Measurements from ENCODE around the gene NRCAM. TPM values are rescaled to one million over a fixed set of nuclear protein-coding genes. Genes with fewer than 3 reads are reported as not detected.

NRCAM gene
- total and polyA plus RNA-seq, 4 donors = 0.17 to 3.2 (median 0.64) TPM

- H3K9me3 ChIP-seq (ENCODE audit: control insufficient read depth in 4 of 4, low read length in 3 of 4) = no peaks in the 10 kb centered on the region
- no peak overlapping the region for H3K27ac ChIP-seq (ENCODE audit: low read depth in 1 of 2, low read length in 2 of 2)
- H3K4me3 ChIP-seq (ENCODE audit: low read depth in 1 of 3, low read length in 3 of 3) = no peak overlapping the region
- H3K27me3 ChIP-seq (ENCODE audit: control insufficient read depth in 4 of 4, insufficient read depth in 4 of 4, low read length in 3 of 4) = no peaks in the 10 kb centered on the region
- no peaks in the 10 kb centered on the region for H3K4me1 ChIP-seq (ENCODE audit: control insufficient read depth in 4 of 4, insufficient read depth in 4 of 4, low read length in 3 of 4)
- no peak overlapping the region for H3K9ac ChIP-seq (ENCODE audit: low read depth in 1 of 2, low read length in 2 of 2)
- no peak for DNase-seq (ENCODE audit: low spot score)
- H3K36me3 ChIP-seq (ENCODE audit: control insufficient read depth in 4 of 4, insufficient read depth in 3 of 4, low read depth in 1 of 4, low read length in 3 of 4) = no peaks in the 10 kb centered on the region
- no peak for TF ChIP-seq RXRA (IDR thresholded peaks at IDR 0.05)
- no peak for TF ChIP-seq TAF1 (conservative IDR thresholded peaks at IDR 0.05)
- no peak for TF ChIP-seq GABPA (IDR thresholded peaks at IDR 0.05 in 1 of 2, conservative IDR thresholded peaks at IDR 0.05 in 1 of 2)
- peak in 1 of 2 donors; percentile 9 for TF ChIP-seq RAD21 (IDR thresholded peaks at IDR 0.05)
- no peak for TF ChIP-seq REST (IDR thresholded peaks at IDR 0.05)
- TF ChIP-seq FOXA1 (IDR thresholded peaks at IDR 0.05) = no peak
- TF ChIP-seq CTCF (IDR thresholded peaks at IDR 0.05; ENCODE audit: low read depth, low read length, missing input control) = peak; percentile 3
- WGBS = 79% methylated on average over 5 of the region's 5 CpGs
These were observed 71.3 kb downstream of the NRCAM start for GRCh38 chr7:108384716-108385483.

- Histone ChIP-seq H3K4me1 (ENCODE audit: control insufficient read depth in 4 of 4, insufficient read depth in 4 of 4, low read length in 3 of 4) (no peaks in the 10 kb centered on the region), H3K4me3 (ENCODE audit: low read depth in 1 of 3, low read length in 3 of 3) (no peak overlapping the region), H3K9me3 (ENCODE audit: control insufficient read depth in 4 of 4, low read length in 3 of 4) (no peaks in the 10 kb centered on the region), H3K27me3 (ENCODE audit: control insufficient read depth in 4 of 4, insufficient read depth in 4 of 4, low read length in 3 of 4) (no peaks in the 10 kb centered on the region), H3K36me3 (ENCODE audit: control insufficient read depth in 4 of 4, insufficient read depth in 3 of 4, low read depth in 1 of 4, low read length in 3 of 4) (no peaks in the 10 kb centered on the region), H3K27ac (ENCODE audit: low read depth in 1 of 2, low read length in 2 of 2) (no peak overlapping the region), H3K9ac (ENCODE audit: low read depth in 1 of 2, low read length in 2 of 2) (no peak overlapping the region)
- DNase-seq (ENCODE audit: low spot score) = no peak
- no peak for TF ChIP-seq TAF1 (conservative IDR thresholded peaks at IDR 0.05)
- no peak for TF ChIP-seq SP1 (IDR thresholded peaks at IDR 0.05)
- TF ChIP-seq FOXA2 (IDR thresholded peaks at IDR 0.05) = no peak
- TF ChIP-seq NR2F2 (IDR thresholded peaks at IDR 0.05) = no peak
- TF ChIP-seq CTCF (IDR thresholded peaks at IDR 0.05; ENCODE audit: low read depth, low read length, missing input control) = no peak
- no peak for TF ChIP-seq GABPA (IDR thresholded peaks at IDR 0.05 in 1 of 2, conservative IDR thresholded peaks at IDR 0.05 in 1 of 2)
- TF ChIP-seq ATF3 (IDR thresholded peaks at IDR 0.05) = no peak
- TF ChIP-seq MAX (IDR thresholded peaks at IDR 0.05) = no peak
- TF ChIP-seq RAD21 (IDR thresholded peaks at IDR 0.05) = no peak
- no peak for TF ChIP-seq ZBTB33 (IDR thresholded peaks at IDR 0.05)
- TF ChIP-seq HNF4A (conservative IDR thresholded peaks at IDR 0.05) = no peak
- 76% methylated on average over 1 of the region's 1 CpG for WGBS
These were observed 73.3 kb downstream of the NRCAM start for GRCh38 chr7:108382932-108383331.

Data from liver (tissue), 9 donors.